GM20431 (cell line): ENCODE data around the gene EEF1E1.

ENCODE experiments used
- in situ Hi-C: fragments of 300-500 bp; cut with MseI, MboI; formaldehyde crosslinking; loops from one replicate; pipeline ENCODE4 v1.15.0; 2020; ENCODE audit warnings: low sequenced_read_pairs; ENCODE audit not compliant: unreplicated experiment

The EEF1E1 gene

DNA sequence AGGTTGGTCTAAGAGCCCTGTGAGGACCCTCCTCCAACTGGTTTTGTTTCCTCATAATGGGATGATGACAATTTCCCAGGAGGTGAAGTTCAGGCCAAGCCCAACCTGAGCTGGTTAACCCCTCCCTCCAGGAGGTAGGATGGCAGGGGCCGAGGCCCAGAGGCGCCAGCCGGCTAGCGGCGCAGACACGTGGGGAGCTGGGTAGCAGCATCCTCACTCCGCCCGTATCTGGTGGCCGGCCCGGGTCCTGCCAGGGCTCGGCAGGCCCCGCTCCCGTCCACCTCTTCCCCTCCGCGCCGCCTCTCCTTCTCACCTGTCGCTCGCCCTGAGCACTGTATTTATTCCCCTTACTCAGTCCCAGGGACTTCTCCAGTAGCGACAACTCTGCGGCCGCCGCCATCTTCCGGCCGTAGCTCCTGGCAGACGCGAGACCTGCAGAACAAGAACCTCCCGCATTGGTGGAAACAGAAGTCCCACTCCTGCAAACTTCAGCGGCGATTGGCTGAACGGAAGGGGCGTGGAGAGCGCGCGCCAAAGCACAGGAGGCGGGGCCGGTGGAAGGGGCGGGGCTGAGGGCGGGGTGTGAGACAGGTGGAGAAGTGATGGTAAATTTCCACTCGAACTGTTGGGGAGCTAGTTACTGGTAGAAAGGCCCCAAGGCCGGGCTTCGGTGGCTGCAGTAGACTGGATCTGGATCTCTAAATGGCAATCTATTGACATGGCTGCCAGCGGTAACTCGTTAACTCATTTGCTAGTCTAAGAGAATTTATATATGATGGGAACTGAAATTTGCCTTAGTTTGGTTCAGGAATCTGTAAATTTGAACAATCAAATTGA is at the start of gene EEF1E1:
TSS of gene EEF1E1 (minus strand) at position 427 of the 837 bp plus-strand sequence. CDS start at position 400, 27 bp downstream.
- in situ Hi-C loops, result no loop called here

DNA sequence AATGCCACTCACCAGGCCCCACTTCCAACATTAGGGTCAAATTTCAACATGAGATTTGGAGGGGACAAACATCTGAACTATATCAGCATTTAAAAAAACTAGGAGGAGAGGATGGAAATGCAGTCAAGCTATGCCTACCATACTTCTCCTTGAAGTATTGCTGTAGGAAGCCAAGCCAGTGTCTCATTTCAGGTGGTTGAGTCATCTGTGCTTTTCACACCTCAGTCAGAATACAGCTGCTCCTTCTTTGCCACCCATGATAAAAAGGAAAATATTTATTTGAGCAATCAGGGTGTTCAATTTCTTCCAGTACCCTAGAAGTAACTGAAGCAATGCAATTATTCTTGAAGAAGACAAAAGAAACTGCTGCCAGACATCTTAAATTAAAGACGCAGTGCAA is 47.0 kb upstream of the EEF1E1 start:
- in situ Hi-C loops, result no loop called here

- in situ Hi-C loops, result no loop called here
Measured at GRCh38 chr6:8143945-8144344, 41.6 kb upstream of the EEF1E1 start.

DNA sequence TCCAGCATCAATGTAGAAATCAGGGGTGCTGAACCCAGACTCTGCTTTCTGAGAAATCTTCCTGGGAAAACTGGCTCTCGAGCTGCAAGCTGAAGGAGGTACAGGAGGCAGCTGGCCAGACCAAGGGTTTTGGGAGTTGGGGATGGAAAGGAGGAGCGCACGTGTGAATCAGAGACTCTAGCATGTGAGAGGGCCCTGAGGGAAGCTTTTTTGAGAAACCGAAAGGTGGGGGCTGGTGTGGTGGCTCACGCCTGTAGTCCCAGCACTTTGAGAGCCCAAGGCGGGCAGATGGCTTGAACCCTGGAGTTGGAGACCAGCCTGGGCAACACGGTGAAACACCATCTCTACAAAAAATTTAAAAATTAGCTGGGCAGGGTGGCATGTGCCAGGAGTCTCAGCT is 37.1 kb upstream of the EEF1E1 start:
- in situ Hi-C loops, result no loop called here

- in situ Hi-C loops, result no loop called here
Measured at GRCh38 chr6:8137529-8137939, 35.2 kb upstream of the EEF1E1 start.

GRCh38 chr6:8135276-8135675 is 32.9 kb upstream of the EEF1E1 start:
- in situ Hi-C loops, result no loop called here

DNA sequence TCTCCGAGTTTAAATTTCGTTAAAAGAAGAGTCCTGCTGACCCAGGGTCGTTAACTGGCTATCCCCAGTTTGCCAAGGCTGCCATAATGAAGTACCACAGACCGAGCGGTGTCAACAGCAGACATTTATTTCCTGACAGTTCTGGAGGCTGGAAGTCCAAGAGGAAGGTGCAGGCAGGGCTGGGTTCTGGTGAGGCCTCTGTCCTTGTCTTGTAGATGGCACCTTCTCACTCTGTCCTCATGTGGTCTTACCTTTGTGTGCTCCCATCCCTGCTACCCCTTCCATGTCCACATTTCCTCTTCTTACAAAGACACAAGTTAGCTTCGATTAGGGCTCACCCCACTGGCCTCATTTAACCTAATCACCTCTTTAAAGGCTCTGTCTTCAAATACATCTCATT is 29.8 kb upstream of the EEF1E1 start:
- in situ Hi-C loops, result no loop called here

DNA sequence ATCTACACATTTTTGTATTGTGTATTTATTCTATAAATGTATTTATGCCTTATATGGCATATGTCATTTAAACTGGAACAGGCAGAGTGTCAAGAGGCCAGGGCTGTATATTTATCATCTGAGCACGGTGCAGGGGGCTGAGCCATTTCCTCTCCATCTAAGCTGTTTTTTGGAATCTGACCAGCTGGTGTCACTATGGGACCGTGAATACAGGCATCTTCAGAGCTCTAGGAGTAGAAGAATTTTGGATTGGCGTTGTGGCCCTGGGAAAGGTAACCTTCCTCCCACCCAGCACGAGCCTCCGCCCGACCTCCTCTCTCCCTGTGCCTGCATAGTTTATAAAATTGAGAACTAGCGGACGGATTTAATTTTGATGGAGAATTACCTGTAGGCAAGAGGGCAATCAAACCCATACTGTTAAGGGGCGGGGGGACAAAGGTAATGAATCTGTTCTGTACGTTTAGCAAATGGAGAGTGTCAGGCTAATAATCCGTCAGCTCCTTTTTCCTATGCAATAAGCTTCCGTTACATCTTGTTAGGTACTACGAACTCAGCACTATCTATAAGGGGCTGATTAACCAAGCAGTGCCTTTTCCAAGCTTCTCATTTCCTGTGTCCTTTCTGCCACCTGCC is 29.0 kb upstream of the EEF1E1 start:
- in situ Hi-C loops, result no loop called here

DNA sequence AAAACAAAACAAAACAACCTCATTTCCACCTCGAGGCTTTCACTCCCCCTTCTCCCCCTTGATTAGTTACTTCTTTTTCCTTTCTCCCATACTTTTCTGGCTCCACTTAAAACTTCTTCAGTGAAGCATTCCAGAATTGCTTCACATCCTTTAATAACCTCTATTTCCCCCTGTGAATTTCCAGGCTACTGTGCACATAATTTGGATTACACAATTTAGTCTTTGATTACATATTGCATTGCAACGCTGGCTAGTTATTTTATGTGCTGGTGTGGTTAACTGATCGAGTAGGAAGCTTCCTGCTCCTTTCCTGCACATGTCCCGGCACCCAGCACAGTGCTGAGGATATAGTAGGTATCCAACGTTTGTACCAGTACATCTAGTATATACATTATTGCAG is 28.1 kb upstream of the EEF1E1 start:
- in situ Hi-C loops, result no loop called here

DNA sequence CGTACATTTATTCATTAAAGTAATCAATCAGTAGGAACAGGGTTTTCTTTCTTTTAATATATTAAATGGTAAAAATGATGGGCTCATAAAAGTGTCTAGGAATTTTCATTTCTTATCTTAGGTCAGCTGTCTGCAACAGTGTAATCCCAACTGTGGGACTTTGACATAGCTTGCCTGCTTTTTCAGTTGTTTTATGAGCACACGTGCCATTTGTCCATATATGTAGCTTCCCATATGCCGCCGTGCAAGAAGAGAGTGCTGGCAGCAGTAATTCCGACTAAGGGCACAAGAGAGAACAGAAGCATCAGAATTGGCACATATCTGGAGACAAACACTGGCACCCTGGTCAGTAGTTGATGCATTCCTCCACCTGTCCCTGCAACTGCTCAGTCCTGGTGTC is 20.9 kb upstream of the EEF1E1 start:
- in situ Hi-C loops, result no loop called here

DNA sequence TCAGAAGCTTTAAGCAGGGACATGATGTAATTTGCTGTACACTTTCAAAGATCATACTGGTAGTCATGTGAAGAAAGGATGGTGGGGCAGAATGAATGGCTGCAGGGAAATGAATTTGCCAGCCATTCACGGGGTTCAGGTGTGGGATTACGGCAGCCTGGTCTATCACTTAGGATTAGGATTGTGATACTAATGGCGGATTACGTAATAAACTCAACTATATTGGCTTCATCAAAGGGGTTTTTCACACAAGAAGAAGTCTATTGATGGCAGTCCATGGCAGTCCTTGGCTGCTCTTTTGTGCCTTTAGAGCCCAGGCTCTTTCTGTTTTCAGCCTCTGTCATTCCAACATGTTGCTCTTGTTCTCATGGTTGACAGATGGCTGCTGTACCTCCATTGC is 12.6 kb upstream of the EEF1E1 start:
- in situ Hi-C loops, result no loop called here

DNA sequence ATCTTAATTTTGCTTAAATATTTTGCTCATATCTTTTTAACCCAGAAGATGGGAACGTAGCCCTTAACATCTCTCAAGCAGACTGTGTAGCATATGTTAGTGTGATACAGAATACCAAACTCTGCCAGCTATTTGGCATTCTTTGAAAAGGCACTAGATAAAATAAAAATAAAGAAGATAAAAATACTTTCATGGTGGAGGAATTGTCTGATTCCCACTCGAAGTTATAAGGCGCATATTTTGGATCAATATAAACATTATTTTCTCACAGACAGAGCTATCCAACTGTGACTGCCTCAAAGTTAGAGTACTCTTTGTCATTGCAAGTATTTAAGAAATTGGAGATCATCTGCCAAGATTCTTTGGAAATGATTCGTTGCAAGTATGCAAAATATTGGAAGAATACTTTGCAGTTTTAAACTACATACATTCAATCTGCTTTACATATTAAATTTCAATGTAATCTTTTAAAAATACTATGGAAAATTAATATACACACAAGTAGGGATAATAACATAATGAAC is 10.8 kb upstream of the EEF1E1 start:
- in situ Hi-C loops, result no loop called here

DNA sequence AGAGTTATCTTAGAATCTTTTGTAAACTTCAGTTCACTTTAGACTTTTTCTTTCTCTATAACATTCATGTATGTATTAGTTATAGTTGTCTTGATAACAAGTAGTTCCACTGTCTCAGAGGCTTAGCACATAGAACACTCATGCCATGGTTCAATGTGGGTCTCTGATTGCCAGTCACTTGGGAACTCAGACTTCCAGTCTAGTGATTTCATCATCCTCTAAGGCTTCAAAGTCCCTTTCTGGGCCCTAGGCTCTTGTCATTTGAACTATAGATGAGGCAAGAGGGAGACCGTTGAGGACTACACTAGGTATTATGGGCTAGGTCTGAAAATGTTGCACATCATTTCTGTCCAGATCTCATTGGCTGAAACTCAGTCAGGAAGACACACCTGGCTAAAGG is 8.4 kb upstream of the EEF1E1 start:
- in situ Hi-C loops, result no loop called here

GRCh38 chr6:8110117-8110721 is 7.9 kb upstream of the EEF1E1 start:
- in situ Hi-C loops, result no loop called here

GRCh38 chr6:8108759-8109539 is 6.6 kb upstream of the EEF1E1 start:
- in situ Hi-C loops, result no loop called here

- in situ Hi-C loops, result no loop called here
Measured at GRCh38 chr6:8108031-8108660, 5.8 kb upstream of the EEF1E1 start.

DNA sequence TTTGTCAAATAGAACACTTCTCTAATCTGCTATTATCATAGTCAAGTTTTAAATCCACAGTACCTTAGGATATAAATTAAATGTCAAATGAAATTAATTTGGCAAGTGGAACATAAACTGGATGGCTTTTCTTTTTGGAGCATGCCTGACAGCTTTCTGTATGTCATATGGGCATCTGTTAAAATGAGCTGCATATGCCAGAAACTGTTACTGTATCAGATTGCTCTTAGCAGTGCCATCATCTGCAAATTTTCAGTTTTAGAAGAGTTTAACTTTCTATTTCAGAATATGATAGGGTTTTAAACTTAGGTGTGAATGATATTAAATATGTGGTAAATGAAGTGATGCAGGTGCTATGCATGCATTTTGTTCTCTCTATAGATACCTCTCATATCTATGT is 3.4 kb upstream of the EEF1E1 start:
- in situ Hi-C loops, result no loop called here

- in situ Hi-C loops, result no loop called here
Measured at GRCh38 chr6:8103726-8104125, 1.4 kb upstream of the EEF1E1 start.

GRCh38 chr6:8100159-8100854 is 2.0 kb downstream of the EEF1E1 start:
- in situ Hi-C loops, result no loop called here
